Body of pancreas (tissue), 4 donors: ENCODE measurements around the gene RSPH6A.

Experiments used
- POLR2A ChIP-seq, 3 donors: fragments of 450-650 bp; IDR thresholded peaks; one replicate each; pipeline ENCODE4 v1.6.1; 2016; ENCODE audit warnings: antibody characterized with exemption in 3 of 3, mild to moderate bottlenecking in 2 of 3
- TF ChIP-seq, protein P1 (sequence below), 7 experiments: fragments of 450-650 bp in 4 of 7; fragments of 200-600 bp in 3 of 7; sonication (generic) in 3 of 7; IDR thresholded peaks; one replicate each; pipeline ENCODE4 v1.5.1; 2016 to 2019; ENCODE audit warnings: antibody characterized with exemption in 7 of 7

DNA sequence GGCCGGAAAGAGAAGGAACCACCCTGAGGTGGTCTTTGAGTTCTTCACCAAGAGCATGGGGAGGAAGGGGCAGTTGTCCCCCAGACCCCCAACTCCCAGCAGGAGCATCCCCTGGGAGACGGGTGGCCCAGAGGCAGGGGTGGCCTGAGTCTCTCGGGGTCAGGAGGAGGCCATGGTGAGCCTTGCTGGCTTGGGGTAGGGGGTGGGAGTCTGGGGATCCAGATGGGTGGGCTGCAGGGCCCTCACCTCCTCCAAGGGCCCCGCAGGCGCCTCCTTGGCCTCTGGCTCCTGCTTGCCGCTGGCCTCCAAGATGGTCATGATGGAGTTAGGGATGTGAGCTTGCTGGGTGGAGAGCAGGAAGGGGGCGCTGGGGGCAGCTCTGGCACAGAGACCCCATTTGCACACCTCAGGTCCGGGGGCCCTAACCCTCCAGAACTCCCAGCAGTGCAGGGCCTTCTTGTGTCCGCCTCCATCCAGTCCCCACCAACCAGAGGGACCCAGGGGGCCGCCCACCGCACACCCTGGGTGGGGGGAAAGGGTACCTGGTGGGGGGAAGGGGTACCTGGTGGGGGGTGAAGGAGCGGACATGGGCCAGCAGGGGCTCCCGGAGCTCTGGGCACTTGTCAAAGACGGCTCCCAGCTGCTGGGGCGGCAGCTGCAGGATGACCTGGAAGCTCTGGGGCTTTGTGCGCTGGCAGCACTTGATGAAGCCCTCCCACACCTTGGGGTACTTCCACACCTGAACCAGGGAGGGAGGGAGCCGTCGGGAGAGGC, 1.3 kb upstream of the RSPH6A start:
- TF ChIP-seq, protein P1, sequence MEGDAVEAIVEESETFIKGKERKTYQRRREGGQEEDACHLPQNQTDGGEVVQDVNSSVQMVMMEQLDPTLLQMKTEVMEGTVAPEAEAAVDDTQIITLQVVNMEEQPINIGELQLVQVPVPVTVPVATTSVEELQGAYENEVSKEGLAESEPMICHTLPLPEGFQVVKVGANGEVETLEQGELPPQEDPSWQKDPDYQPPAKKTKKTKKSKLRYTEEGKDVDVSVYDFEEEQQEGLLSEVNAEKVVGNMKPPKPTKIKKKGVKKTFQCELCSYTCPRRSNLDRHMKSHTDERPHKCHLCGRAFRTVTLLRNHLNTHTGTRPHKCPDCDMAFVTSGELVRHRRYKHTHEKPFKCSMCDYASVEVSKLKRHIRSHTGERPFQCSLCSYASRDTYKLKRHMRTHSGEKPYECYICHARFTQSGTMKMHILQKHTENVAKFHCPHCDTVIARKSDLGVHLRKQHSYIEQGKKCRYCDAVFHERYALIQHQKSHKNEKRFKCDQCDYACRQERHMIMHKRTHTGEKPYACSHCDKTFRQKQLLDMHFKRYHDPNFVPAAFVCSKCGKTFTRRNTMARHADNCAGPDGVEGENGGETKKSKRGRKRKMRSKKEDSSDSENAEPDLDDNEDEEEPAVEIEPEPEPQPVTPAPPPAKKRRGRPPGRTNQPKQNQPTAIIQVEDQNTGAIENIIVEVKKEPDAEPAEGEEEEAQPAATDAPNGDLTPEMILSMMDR (IDR thresholded peaks at IDR 0.05), result no peak
- no peak for TF ChIP-seq POLR2A (IDR thresholded peaks at IDR 0.05)
